GM19372 (cell line): ENCODE results near the gene GPR15LG.
"Not testable (repeated sequence)": the region's sequence is repeated elsewhere in the genome, so short reads cannot be mapped to it uniquely, and the experiment has no call there.

Source experiments
- ATAC-seq: cut with Tn5 transposase; IDR thresholded peaks from one replicate; pipeline ENCODE4 v1.9.1; 2021; ENCODE audit warnings: mild to moderate bottlenecking, low read depth, moderate library complexity; ENCODE audit not compliant: unreplicated experiment

GPR15LG gene

GRCh38 chr10:84173501-84173929, at the start of gene GPR15LG:
Gene GPR15LG, plus strand, starts transcription at chr10:84173801. Its CDS starts 51 bp downstream, at chr10:84173852.
- ATAC-seq, result peak; percentile 31

- ATAC-seq, result not testable (repeated sequence)
These were observed 47.5 kb upstream of the GPR15LG start for GRCh38 chr10:84125910-84126784.

- no peak for ATAC-seq
These were observed 46.8 kb upstream of the GPR15LG start for GRCh38 chr10:84126785-84127167.

- ATAC-seq, result no peak
These were observed 37.8 kb upstream of the GPR15LG start for GRCh38 chr10:84135836-84136235.

GRCh38 chr10:84137811-84138210, 35.8 kb upstream of the GPR15LG start:
- ATAC-seq, result no peak

GRCh38 chr10:84138478-84139125, 35.0 kb upstream of the GPR15LG start:
- no peak for ATAC-seq

- peak; percentile 98 for ATAC-seq
These were observed 34.2 kb upstream of the GPR15LG start, which contains the start of gene GHITM for GRCh38 chr10:84139126-84140035. Gene GHITM, plus strand, starts transcription at chr10:84139509. Its CDS starts 1,992 bp downstream, at chr10:84141501.

- ATAC-seq, result peak; percentile 2
These were observed 33.6 kb upstream of the GPR15LG start for GRCh38 chr10:84140036-84140379.

- no peak for ATAC-seq
These were observed 26.3 kb upstream of the GPR15LG start for GRCh38 chr10:84147347-84147746.

GRCh38 chr10:84148006-84148597, 25.5 kb upstream of the GPR15LG start:
- ATAC-seq, result peak; percentile 47

- no peak for ATAC-seq
These were observed 23.7 kb upstream of the GPR15LG start for GRCh38 chr10:84149854-84150253.

GRCh38 chr10:84152769-84153168, 20.8 kb upstream of the GPR15LG start:
- no peak for ATAC-seq

- no peak for ATAC-seq
These were observed 18.1 kb upstream of the GPR15LG start for GRCh38 chr10:84155521-84155920.

GRCh38 chr10:84156009-84156408, 17.6 kb upstream of the GPR15LG start:
- ATAC-seq, result no peak

- ATAC-seq, result no peak
These were observed 16.8 kb upstream of the GPR15LG start for GRCh38 chr10:84156768-84157167.

- no peak for ATAC-seq
These were observed 15.5 kb upstream of the GPR15LG start for GRCh38 chr10:84158061-84158460.

GRCh38 chr10:84158550-84158949, 15.1 kb upstream of the GPR15LG start:
- ATAC-seq, result no peak

GRCh38 chr10:84159076-84159685, 14.4 kb upstream of the GPR15LG start:
- no peak for ATAC-seq

- ATAC-seq, result no peak
These were observed 12.8 kb upstream of the GPR15LG start for GRCh38 chr10:84160663-84161362.
